ENCODE results near the gene DEFB113.
"Not testable (repeated sequence)": the region's sequence is repeated elsewhere in the genome, so short reads cannot be mapped to it uniquely, and the experiment has no call there.

Gene DEFB113

GRCh38 chr6:49955847-49956246 is 13.6 kb downstream of the DEFB113 start:
- Mint-ChIP-seq H3K4me1 (ENCODE audit: low read depth) (no peaks in the 10 kb centered on the region), H3K27me3 (ENCODE audit: low read depth) (no peaks in the 10 kb centered on the region), H3K36me3 (ENCODE audit: low read depth) (no peaks in the 10 kb centered on the region), H3K4me3 (no peak overlapping the region), H3K27ac (no peak overlapping the region), H3K9me3 (no peaks in the 10 kb centered on the region)

GRCh38 chr6:49951926-49952325 is 17.5 kb downstream of the DEFB113 start:
- no peaks in the 10 kb centered on the region for H3K36me3 Mint-ChIP-seq (ENCODE audit: low read depth)
- H3K4me3 Mint-ChIP-seq = no peak overlapping the region
- no peaks in the 10 kb centered on the region for H3K4me1 Mint-ChIP-seq (ENCODE audit: low read depth)

GRCh38 chr6:49950415-49950751 is 19.0 kb downstream of the DEFB113 start:
- Mint-ChIP-seq H3K9me3 (no peaks in the 10 kb centered on the region), H3K27me3 (ENCODE audit: low read depth) (no peaks in the 10 kb centered on the region), H3K4me3 (no peak overlapping the region), H3K27ac (no peak overlapping the region), H3K36me3 (ENCODE audit: low read depth) (no peaks in the 10 kb centered on the region), H3K4me1 (ENCODE audit: low read depth) (no peaks in the 10 kb centered on the region)

More at GRCh38 chr6:49951926-49952325, 17.5 kb downstream of the DEFB113 start:
- Mint-ChIP-seq H3K27ac (no peak overlapping the region), H3K27me3 (ENCODE audit: low read depth) (no peaks in the 10 kb centered on the region), H3K9me3 (no peaks in the 10 kb centered on the region)

GRCh38 chr6:49949062-49949461 is 20.4 kb downstream of the DEFB113 start:
- no peaks in the 10 kb centered on the region for H3K4me1 Mint-ChIP-seq (ENCODE audit: low read depth)
- no peaks in the 10 kb centered on the region for H3K9me3 Mint-ChIP-seq
- H3K27me3 Mint-ChIP-seq (ENCODE audit: low read depth) = no peaks in the 10 kb centered on the region
- H3K4me3 Mint-ChIP-seq = no peak overlapping the region
- no peak overlapping the region for H3K27ac Mint-ChIP-seq
- no peaks in the 10 kb centered on the region for H3K36me3 Mint-ChIP-seq (ENCODE audit: low read depth)

GRCh38 chr6:49946835-49947234 is 22.6 kb downstream of the DEFB113 start:
- Mint-ChIP-seq H3K9me3 (no peaks in the 10 kb centered on the region), H3K36me3 (ENCODE audit: low read depth) (no peaks in the 10 kb centered on the region), H3K27me3 (ENCODE audit: low read depth) (no peaks in the 10 kb centered on the region), H3K27ac (no peak overlapping the region), H3K4me1 (ENCODE audit: low read depth) (no peaks in the 10 kb centered on the region), H3K4me3 (no peak overlapping the region)

- H3K4me3 Mint-ChIP-seq; H3K27me3 Mint-ChIP-seq (ENCODE audit: low read depth); H3K27ac Mint-ChIP-seq; H3K9me3 Mint-ChIP-seq; H3K4me1 Mint-ChIP-seq (ENCODE audit: low read depth); H3K36me3 Mint-ChIP-seq (ENCODE audit: low read depth): not testable (repeated sequence)
These were observed 25.4 kb downstream of the DEFB113 start for GRCh38 chr6:49944068-49944467.

- no peaks in the 10 kb centered on the region for H3K4me1 Mint-ChIP-seq (ENCODE audit: low read depth)
- no peaks in the 10 kb centered on the region for H3K36me3 Mint-ChIP-seq (ENCODE audit: low read depth)
- H3K9me3 Mint-ChIP-seq = no peaks in the 10 kb centered on the region
- no peaks in the 10 kb centered on the region for H3K27me3 Mint-ChIP-seq (ENCODE audit: low read depth)
- H3K4me3 Mint-ChIP-seq = no peak overlapping the region
- no peak overlapping the region for H3K27ac Mint-ChIP-seq
These were observed 29.4 kb downstream of the DEFB113 start for GRCh38 chr6:49939993-49940498.

GRCh38 chr6:49937811-49938210 is 31.6 kb downstream of the DEFB113 start:
- H3K27ac Mint-ChIP-seq = no peak overlapping the region
- no peaks in the 10 kb centered on the region for H3K4me1 Mint-ChIP-seq (ENCODE audit: low read depth)
- H3K9me3 Mint-ChIP-seq = no peaks in the 10 kb centered on the region
- no peaks in the 10 kb centered on the region for H3K36me3 Mint-ChIP-seq (ENCODE audit: low read depth)
- no peak overlapping the region for H3K4me3 Mint-ChIP-seq
- H3K27me3 Mint-ChIP-seq (ENCODE audit: low read depth) = no peaks in the 10 kb centered on the region

GRCh38 chr6:49937017-49937416 is 32.4 kb downstream of the DEFB113 start:
- Mint-ChIP-seq H3K27me3 (ENCODE audit: low read depth) (no peaks in the 10 kb centered on the region), H3K9me3 (no peaks in the 10 kb centered on the region), H3K27ac (no peak overlapping the region), H3K36me3 (ENCODE audit: low read depth) (no peaks in the 10 kb centered on the region), H3K4me1 (ENCODE audit: low read depth) (no peaks in the 10 kb centered on the region), H3K4me3 (no peak overlapping the region)

GRCh38 chr6:49935387-49935786 is 34.0 kb downstream of the DEFB113 start:
- Mint-ChIP-seq H3K27me3 (ENCODE audit: low read depth) (no peaks in the 10 kb centered on the region), H3K27ac (no peak overlapping the region), H3K9me3 (no peaks in the 10 kb centered on the region), H3K4me3 (no peak overlapping the region), H3K4me1 (ENCODE audit: low read depth) (no peaks in the 10 kb centered on the region), H3K36me3 (ENCODE audit: low read depth) (no peaks in the 10 kb centered on the region)

- Mint-ChIP-seq H3K9me3 (no peaks in the 10 kb centered on the region), H3K27me3 (ENCODE audit: low read depth) (no peaks in the 10 kb centered on the region), H3K4me3 (no peak overlapping the region), H3K27ac (no peak overlapping the region), H3K4me1 (ENCODE audit: low read depth) (no peaks in the 10 kb centered on the region), H3K36me3 (ENCODE audit: low read depth) (no peaks in the 10 kb centered on the region)
These were observed 34.7 kb downstream of the DEFB113 start for GRCh38 chr6:49934770-49935169.

GRCh38 chr6:49933526-49933925 is 35.9 kb downstream of the DEFB113 start:
- no peaks in the 10 kb centered on the region for H3K9me3 Mint-ChIP-seq
- no peaks in the 10 kb centered on the region for H3K4me1 Mint-ChIP-seq (ENCODE audit: low read depth)
- H3K27ac Mint-ChIP-seq = no peak overlapping the region
- no peaks in the 10 kb centered on the region for H3K27me3 Mint-ChIP-seq (ENCODE audit: low read depth)
- no peaks in the 10 kb centered on the region for H3K36me3 Mint-ChIP-seq (ENCODE audit: low read depth)
- no peak overlapping the region for H3K4me3 Mint-ChIP-seq

GRCh38 chr6:49929340-49929739 is 40.1 kb downstream of the DEFB113 start:
- H3K27me3 Mint-ChIP-seq (ENCODE audit: low read depth) = no peaks in the 10 kb centered on the region
- H3K27ac Mint-ChIP-seq = no peak overlapping the region
- no peaks in the 10 kb centered on the region for H3K36me3 Mint-ChIP-seq (ENCODE audit: low read depth)
- no peak overlapping the region for H3K4me3 Mint-ChIP-seq
- H3K9me3 Mint-ChIP-seq = no peaks in the 10 kb centered on the region
- H3K4me1 Mint-ChIP-seq (ENCODE audit: low read depth) = no peaks in the 10 kb centered on the region

GRCh38 chr6:49923826-49924225 is 45.6 kb downstream of the DEFB113 start:
- H3K27ac Mint-ChIP-seq = no peak overlapping the region
- H3K27me3 Mint-ChIP-seq (ENCODE audit: low read depth) = no peaks in the 10 kb centered on the region
- no peaks in the 10 kb centered on the region for H3K36me3 Mint-ChIP-seq (ENCODE audit: low read depth)
- H3K4me3 Mint-ChIP-seq = no peak overlapping the region
- H3K9me3 Mint-ChIP-seq = no peaks in the 10 kb centered on the region
- no peaks in the 10 kb centered on the region for H3K4me1 Mint-ChIP-seq (ENCODE audit: low read depth)

- H3K9me3 Mint-ChIP-seq = no peaks in the 10 kb centered on the region
- H3K4me1 Mint-ChIP-seq (ENCODE audit: low read depth) = no peaks in the 10 kb centered on the region
- H3K27ac Mint-ChIP-seq = no peak overlapping the region
- H3K36me3 Mint-ChIP-seq (ENCODE audit: low read depth) = no peaks in the 10 kb centered on the region
- no peaks in the 10 kb centered on the region for H3K27me3 Mint-ChIP-seq (ENCODE audit: low read depth)
- H3K4me3 Mint-ChIP-seq = no peak overlapping the region
These were observed 49.3 kb downstream of the DEFB113 start for GRCh38 chr6:49919935-49920644.

- Mint-ChIP-seq H3K4me1 (ENCODE audit: low read depth) (no peaks in the 10 kb centered on the region), H3K4me3 (no peak overlapping the region), H3K27me3 (ENCODE audit: low read depth) (no peaks in the 10 kb centered on the region), H3K9me3 (no peaks in the 10 kb centered on the region), H3K36me3 (ENCODE audit: low read depth) (no peaks in the 10 kb centered on the region), H3K27ac (no peak overlapping the region)
These were observed 50.2 kb downstream of the DEFB113 start for GRCh38 chr6:49919261-49919660.

Data from T-helper 1 cell treated with Interleukin-12 subunit alpha and Interleukin-12 subunit beta and Interleukin-4 antibody, amounts not matched to agents 30 μg/mL and 1 μg/mL, for 36 hours (primary cell).